Limb (tissue), 2 donors: ENCODE measurements around the gene BEGAIN.

Source experiments
- DNase-seq, 2 donors: peaks; one replicate each; pipeline ENCODE4 v3.0.0-alpha.2; 2016; ENCODE audit errors: extremely low spot score in 2 of 2

BEGAIN gene

DNA sequence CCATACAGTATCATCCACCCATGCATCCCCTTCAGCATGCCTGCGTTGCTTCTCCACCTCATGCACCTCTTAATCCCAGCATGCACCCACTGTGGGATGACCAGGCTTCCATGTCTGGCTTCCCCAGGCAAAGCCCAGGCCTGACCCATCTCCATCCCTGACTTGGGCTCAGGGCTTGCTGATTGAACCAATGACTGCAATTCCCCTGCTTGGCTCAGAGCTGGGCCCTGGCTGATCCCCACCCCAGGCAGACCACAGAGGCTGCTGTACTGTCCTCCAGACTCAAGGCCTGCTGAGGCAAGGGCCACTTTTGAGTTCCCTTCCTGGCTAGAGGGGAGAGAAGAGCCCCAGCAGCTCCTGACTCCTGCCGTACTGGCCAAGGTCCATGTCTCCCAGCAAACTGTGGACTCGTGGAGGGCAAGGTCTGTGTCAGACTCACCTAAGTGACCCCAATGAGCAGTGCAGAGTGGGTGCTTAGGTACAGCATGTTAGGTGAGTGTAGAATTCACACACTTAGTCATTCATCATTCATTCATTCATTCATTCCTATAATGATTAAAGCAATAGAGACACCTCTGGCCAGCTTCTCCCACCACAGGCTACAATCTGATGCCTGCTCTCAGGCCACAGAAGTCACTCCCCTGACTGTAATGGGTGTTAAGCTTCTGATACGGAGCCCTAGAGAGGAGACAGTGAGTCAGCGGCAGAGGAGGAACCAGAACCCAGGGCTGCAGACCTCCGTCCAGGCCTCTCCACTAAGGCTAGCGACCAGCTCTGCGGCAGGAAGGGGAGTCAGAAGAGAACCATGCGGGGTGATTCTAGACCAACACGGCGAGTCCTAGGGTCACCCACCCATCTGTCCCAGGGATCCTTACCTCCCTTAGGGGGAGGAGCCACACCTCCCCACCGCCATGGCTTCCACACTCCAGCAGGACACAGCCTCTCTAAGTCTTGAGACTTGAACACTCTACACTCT lies 2.9 kb downstream of the BEGAIN start:
- DNase-seq: peak in 1 of 2 donors; percentile 14

DNA sequence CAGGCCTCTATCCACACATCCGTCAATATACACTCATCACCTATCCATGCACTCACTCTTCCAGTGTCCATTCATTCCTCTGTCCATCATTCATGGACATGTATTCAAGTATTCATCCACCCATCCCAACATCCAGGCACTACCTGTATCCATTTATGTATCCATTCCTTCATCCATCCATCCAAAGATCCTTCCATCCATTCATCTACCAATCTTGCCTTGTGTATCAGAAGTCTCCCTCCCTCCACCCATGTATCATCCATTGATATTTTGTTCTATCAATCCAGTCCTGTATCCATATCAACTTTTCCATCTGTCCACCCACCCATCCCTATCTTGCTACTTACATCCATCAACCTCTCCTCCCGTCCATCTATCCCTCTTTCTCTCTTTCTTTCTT lies 4.0 kb downstream of the BEGAIN start:
- no peak for DNase-seq

DNA sequence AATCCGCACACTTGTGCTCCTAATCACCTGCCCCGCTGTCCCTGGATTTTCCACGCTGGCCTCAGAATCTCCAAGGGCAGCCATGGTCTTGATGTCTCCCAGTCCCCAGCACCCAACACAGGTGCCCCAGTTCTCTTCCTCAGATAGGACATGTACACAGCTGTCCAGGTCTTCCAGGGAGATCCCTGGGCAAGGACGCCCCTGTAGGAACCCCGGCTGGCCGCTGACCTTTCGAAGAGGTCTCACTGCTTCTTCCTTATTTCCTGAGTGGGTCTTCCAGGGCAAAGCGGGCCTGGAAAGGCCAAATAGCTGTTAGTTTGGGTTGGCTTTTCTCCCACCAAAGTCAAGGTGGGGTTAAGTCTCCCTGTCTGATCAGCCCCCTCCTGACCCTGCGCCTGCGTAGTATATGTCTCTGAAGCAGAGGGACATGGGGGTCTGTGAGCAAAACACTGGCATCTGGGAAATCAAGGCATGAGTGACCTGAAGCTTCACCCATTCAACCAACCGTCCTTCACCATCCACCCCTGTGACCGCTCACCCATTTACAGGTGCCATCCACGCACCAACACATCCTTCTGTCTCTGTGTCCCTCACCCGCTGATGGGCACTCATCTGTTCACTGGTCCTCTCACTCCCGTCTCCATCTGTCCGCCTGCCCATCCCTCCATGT lies 4.6 kb downstream of the BEGAIN start:
- DNase-seq: no peak

DNA sequence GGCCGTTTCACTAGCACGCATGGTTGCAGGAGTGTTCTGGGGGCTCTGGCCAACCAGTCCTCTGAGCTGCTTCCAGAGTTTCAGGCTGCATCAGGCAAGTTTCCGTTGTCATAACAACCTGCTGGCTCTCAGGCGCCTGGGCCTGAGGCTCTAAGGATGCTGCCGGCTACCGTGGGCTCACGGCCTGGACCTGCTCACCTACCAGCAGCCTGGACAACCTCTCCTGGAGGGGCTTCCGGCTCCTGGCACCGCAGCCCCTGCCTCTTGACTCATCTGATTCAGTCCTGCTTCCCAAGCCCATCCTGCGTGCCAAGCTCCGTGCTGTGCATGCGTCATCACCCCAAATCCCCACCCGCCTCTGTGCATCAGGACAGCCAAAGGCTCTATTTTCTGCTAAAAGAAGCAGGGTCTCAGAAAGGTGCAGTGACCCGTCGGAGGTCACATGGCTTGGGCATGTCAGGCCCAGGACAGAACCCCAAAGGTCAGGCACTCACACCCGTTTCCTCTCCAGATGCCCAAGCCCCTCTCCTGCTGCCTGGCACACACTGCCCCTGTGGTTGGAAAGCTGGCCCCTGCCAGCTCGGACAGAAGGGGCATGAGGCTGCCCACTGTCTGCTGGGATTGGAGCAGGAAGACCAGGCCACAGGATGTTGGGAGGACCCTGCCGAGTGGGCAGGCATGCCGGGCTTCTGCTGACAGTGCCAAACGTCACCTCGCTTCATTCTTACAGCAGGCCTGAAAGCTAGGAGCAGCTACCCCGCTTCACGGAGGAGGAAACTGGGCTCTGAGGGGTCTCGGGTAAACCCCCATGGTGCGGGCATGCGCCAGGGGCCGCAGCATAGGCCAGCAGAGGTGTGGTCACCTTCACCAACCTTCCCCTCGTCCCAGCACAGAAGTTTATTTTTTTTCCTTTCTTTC lies 5.7 kb downstream of the BEGAIN start:
- peak in 1 of 2 donors; percentile 21 for DNase-seq

DNA sequence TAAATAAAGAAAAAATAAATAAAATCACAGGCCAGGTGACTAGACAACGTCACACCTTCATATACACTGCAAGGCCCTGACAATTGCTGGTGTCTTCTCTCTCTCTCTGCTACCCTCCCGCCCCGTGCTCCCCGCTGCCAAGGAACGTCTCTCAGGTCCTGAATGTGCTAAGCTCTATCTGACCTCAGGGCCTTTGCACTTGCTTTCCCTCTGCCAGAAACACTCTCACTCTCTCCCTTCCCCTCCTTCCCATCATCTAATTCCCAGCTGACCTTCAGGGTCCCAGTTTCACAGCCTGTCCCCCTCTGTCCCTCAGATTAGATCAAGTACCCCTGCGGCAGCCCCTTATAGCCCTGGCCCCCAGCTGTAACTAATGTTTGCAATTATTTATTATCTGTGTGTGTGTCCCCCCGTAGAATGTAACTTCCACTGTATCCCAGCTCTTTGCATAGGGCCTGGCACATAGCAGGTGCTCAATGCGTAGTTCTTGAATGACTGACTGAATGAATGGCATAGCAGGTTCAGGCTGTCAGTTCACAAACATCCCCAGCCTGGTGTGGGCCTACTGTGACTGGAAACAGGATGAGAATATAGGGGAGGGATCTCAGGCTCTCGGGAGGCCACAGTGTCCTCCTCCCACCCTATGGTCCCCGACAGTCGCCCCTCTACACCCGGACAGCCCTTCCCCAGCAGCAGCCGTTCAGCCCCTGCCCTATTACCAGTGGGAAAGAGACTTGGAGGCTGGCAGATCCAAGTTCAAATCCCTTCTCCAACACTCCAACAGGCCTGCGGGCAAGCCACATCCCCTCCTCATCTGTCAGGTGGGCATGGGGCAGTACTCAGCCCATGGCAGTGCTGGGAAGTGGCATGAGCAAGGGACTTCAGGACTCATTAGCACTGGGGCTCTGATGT lies 6.6 kb downstream of the BEGAIN start:
- DNase-seq: peak in 1 of 2 donors; percentile 18

DNA sequence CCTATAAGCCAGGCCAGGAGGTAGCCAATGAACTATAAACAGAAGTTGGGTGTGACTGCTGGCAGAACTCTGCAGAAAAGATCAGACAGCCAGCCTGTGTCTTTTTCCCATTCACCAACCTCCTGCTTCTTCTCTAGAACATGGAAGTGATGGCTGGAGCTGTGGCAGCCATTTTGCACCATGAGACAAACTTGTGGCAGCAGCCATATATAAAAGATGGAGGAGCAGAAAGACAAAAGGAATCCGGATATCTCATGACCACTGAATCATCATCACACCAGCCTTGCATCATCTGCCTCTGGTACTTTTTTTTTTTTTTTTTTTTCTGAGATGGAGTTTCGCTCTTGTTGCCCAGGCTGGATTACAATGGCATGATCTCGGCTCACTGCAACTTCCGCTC lies 8.7 kb downstream of the BEGAIN start:
- DNase-seq: no peak

DNA sequence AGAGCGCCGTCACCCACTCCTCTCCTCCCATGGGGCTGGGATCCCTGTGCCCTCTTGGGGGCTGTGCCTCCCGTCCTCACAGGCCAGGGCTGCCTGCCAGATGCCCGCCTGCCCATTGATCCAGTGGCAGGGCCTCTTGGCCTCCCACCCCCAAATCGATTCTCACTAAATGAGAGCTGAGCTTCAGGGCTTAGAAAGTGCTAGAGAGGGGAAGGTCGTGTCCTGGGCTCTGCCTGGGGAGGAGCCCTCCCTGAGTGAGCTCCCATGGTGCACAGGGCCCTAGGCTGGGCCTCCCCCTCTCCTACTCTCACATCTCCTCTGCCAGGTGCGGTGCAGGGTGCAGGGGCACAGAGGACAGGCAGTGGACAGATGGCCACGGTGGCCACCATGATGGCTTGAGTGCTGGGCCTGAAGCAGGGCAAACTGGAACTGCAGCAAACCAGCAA lies 9.2 kb downstream of the BEGAIN start:
- DNase-seq: no peak

DNA sequence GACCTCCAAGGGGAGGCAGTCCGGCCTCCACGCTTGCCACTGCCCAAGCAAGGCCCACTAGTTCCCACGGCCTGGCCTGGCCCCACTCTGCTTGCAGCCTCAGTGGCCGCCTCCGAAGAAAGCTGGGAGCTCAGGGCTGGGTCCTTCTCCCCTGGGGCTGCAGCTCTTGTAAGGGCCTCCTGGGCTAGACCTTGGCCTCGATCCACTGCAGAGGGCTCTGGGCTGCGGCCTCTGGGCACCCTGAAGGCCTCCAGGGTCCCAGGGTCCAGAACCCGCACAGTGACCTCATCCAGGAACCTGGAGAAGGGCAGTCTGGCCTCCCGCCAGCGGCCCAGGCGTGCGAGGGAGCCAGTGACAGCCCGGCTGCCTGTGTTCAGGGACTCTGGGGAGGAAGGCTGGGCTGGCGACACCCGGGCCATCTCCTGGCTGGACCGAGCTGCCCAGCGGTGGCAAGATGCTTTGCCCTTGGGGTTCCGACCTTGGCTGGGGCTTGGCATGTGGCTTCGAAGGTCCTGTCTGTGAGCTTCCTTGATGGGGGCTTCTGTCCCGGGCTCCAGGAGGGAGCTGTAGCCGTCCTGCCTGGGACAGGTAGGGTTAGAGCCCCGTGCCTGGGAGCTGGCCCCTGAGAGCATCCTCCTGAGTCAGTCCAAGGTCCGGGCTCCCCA lies 9.8 kb downstream of the BEGAIN start:
- DNase-seq: no peak

DNA sequence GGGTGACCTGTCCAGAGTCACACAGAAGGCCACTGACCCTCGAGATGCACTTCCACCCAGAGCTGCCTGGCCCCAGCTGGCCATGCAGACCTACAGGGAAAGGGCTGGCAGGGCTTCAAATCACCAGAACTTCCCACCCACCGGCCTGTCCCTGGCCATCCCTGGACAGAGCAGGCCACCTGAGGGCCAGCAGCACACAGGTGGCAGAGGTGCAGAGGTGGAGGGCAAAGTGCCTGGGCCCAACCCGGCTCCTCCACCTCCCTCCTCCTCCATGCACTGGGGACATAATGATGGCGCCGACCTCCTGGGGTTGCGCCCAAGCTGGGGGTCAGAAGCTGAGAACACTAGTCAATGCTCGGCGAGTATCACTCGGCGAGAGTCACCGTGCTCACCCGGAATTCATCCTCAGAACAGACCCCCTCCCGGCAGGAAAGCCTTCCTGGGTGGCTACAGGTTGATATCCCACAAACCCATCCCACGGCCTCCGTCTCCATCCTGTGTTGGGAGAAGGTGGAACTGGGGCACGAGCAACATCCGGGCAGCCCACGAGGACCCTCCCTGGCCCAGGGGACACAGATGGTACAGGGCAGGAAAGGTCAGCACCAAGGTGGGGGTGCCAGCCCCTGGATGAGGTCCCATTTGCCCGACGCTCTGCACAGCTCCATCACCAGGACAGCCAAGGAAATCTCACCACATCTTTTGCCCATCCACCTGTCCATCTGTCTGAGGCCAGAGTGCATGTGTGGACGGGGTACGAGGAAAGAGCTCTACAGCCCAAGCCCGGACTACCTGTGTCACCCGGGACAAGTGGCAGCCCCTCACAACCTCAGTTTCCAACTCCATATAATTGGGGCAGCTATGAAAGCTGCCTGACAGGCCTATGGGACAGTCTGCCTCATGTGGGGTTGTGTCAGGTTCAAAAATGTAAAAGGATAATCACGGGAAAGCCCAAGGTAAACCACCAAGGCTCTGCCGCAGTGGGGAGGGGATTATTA lies 10.8 kb downstream of the BEGAIN start:
- DNase-seq: no peak

DNA sequence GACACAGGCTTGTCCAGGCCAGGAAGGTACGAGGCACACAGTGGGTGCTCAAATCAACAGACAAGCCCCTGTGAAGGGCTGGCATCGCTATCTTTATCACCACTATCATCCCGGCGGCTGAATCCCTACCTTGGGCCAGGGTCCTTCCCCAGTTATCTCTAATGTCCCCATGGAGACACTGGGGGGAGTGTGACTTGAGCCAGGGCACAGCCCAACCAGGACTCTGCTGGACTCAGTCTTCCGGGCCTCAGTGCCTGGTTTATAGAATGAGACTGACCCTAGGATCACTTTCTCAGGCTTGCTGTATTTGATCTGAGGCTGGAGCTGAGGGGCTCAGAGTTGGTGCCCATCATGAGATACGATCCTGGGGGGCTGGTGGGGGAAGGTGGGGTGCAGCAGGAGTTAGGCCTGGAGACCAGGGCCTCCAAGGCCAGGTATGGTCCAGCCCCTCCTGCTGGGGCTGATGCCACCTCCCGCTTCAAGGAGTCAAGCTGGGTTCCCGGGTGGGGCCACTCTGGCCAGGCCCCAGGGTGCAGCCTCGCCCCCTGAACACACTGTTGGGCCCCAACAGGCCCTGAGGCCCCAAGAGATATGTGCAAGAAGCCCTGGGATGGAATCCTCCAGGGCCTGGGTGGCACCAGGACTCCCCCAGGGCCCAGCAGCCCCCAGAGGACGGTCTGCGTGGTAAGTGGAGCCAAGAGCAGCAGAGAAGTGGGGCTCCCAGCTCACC lies 11.8 kb downstream of the BEGAIN start:
- no peak for DNase-seq

DNA sequence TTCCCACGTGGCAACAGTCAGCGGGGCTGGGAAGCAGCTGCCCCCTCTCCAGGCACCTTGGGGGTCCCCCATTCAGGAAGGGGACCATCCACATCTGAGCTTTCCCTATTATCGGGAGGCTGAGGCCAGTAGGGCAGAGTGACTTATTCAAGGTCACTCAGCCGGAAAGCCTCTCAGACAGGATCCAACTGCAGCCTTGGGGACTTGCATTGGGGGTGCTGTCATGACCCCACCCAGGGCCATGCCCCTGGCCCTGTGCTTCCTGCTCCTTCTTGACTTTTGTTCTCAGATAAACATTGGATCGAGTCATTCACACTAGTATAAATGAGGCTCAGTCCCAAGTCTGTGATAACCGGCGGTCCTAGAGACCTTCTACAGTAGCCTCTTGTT lies 12.6 kb downstream of the BEGAIN start:
- no peak for DNase-seq

DNA sequence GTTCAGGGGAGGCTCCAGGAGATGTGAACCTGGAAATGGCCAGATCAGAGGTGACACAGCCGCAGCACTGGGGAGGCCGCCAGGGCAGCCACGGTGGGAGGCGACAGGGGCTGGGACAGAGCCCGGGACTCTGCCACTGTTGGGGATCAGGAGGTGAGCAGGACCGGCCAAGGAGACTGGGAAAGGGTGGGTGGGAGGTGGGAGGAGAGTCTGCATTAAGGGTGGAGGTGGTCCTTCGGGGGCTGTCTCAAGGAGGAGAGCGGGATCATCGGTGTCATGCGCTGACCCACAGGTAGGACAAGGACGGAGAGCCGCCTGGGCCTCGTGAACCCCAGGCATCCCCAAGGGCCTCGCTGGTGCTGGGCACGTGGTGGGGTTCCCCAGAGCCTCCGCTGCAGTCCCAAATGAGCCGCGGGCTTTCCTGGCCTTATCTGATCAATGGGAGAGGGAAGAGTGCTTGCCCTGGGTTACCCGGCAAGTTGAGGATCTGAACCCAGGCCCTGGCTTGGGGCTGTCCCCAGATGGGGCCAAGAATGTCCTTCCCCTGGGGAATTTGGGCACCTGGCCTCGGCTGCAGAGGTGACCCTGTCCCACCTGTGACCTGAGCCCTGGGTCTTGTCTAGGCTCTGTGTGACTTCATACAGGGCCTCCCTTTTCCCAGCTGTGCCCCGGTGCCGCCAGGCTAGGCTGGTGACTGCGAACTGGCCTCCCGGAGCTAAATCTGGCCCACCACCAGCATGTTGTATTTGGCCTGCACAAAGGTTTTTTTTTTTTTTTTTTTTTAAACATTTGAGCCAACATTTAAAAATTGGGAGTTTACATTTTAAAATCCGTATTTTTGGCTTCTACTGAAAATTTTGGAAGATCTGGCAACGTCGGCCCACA lies 13.2 kb downstream of the BEGAIN start:
- DNase-seq: no peak

DNA sequence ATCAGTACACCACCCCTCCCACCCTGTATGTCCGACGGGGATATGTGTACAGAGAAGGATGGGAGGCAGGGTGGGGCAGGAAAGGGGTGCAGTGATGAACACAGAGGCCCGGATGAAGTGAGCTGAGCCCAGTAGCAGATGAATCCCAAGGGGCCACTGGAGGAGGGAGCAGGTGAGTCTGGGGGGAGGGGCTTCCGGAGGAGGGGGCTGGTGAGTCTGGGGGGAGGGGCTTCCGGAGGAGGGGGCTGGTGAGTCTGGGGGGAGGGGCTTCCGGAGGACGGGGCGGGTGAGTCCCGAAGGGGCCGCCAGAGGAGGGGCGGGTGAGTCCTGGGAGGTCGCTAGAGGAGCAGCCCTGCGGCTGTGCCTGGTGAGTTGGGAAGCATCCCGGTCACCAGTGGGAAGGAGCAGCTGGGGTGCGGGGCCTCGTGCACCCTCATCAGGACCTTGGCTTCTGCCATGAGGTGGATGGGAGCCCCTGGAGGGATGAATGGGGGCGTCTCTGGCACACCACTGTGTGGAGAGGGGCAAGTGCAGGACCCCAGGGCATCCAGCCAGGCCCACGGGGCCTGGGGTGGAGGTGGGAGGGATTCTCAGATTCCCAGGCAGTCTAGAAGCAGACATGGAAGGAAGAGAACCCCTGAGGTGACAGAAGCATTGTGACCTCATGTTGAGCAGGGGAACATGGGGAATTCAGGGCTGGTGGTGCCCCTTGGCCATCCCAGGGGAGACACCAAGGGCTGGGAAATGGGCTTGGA lies 14.0 kb downstream of the BEGAIN start:
- DNase-seq: no peak

DNA sequence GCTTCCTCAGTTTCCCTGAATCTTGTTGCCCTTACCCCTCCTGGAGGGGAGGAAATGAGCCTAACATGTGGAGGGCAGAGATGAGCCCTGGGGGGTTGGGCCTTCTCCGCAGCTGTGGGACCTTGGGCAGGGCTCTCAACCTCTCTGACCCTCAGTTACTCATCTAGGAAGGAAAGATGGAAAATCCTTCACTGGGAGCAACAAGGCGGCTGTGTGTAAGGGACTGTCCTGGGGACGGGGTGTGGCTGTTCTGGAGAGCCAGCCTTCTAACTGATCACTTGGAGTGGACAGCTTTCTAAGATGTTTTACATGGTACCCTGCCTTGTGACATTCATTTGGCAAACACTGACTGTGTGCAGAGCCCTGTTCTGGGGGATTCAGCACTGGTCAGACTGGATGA lies 14.7 kb downstream of the BEGAIN start:
- DNase-seq: no peak

DNA sequence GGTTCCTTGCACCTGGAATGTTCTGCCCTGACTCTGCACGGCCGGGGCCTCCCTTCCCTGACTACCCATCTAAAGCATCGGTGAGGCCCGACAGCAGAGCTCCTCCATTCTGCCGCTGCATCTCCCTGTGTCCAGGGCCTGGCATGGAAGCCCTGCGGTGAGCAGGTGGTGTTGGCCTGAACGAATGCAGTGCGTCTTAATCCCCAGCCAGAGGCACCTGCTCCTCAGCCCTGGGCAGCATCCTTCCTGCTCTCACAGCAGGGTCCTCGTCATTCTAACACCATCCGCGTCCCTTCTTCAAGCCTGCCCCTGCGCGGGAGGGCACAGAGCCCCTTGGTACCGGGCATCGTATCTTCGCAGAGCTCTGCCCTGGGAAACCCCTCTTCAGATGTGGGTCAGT lies 15.4 kb downstream of the BEGAIN start:
- DNase-seq: no peak

DNA sequence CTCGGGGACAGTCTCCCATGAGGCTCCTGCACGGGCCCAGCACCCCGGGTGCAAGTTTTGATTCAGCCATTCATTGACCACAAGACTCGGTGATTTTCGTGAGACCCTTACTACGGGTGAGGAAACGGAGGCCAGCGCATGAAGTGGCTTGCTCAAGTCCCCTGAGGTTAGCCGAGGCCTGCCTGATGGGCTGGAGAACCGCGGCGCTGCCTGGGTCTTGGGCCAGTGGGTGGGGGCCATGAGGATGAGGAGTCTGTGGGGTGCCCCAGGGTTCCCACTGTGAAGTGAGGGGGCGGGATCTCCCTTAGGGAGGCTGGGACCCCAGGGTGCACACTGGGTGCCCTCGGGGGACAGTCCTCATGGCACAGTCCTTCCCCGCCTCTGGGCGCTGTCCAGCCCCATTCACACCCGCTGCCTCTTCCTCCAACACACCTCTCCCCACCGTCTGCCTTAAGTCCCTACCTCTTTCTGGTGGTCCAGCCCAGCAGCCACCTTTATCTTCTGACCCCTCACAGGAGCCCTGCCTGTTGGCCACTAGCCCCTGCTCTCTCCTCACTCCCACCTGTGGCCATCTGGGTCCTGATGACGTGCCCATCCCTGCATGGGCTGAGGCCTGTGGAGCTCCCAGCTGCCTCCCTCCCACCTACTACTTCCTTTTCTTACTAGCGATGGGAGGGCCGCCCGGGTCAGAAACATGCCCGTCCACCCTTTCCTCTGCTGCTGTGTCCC lies 16.3 kb downstream of the BEGAIN start:
- DNase-seq: no peak
